HG03135 (cell line): ENCODE data around the gene TP53I11.

ENCODE experiments used
- ATAC-seq: cut with Tn5 transposase; IDR thresholded peaks from one replicate; pipeline ENCODE4 v1.9.1; 2021; ENCODE audit warnings: mild to moderate bottlenecking, moderate library complexity; ENCODE audit not compliant: unreplicated experiment

Gene TP53I11

GRCh38 chr11:44979543-44980399 is 29.1 kb upstream of the TP53I11 start:
- no peak for ATAC-seq

DNA sequence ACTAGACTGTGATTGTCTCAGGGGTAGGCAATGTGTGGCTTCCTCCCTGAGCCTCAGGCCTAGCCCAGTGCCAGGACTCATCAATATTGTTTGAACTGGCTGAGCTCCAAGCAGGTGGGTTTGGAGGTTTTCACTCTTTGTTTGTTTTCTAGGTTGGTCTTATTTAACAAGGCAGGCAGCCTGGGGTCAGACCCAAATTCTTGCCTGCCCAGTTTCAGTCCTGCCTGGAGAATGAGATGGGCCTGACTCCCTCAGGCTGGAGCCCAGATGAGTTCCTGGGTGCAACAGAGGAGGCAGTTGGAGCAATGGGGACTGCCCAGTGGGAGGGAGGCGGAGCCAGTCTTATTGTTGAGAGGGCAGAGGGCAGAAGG is 28.3 kb upstream of the TP53I11 start:
- no peak for ATAC-seq

- ATAC-seq = no peak
Measured at GRCh38 chr11:44978274-44978960, 27.7 kb upstream of the TP53I11 start.

DNA sequence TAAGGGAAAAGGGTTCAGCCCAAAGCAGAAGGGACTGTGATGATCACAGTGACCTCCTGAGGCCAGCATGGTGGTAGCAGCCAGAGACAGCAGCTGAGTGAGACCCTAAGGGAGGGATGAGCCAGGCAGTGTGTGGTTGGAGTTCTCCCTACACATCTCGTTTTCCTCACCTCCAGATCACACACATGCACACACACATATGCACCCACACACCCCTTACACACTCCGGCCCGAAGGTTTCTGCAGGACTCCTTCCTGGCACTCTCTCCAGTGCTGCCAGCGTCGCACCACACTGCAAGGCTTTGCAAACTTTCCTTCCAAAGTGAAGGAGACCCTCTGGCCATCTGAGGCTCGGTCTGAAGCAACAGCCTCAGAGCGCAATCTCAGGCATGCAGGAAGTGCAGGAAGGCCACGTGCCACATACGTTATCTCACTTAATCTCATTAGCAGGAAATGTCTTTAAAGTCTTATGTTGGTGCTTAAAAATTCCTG is 26.9 kb upstream of the TP53I11 start:
- ATAC-seq = no peak

DNA sequence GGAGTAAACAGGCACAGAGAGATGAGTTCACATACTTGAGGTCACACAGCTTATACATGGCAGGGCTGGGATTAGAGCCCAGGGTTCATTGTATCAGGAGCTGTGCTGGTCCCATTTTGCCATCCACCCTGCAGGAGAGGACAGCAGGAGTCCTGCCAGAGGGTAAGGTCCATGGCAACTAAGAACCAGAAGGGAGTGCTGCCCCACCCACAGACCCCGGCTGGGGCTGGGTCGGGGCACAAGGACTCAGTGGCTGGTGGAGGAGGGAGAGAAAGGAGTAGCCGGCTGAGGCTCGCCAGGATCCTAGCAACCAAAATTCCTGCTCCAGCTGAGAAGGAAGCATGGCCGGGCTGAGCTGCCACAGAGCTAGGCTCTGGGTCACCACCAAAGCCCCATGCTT is 25.9 kb upstream of the TP53I11 start:
- ATAC-seq = no peak

DNA sequence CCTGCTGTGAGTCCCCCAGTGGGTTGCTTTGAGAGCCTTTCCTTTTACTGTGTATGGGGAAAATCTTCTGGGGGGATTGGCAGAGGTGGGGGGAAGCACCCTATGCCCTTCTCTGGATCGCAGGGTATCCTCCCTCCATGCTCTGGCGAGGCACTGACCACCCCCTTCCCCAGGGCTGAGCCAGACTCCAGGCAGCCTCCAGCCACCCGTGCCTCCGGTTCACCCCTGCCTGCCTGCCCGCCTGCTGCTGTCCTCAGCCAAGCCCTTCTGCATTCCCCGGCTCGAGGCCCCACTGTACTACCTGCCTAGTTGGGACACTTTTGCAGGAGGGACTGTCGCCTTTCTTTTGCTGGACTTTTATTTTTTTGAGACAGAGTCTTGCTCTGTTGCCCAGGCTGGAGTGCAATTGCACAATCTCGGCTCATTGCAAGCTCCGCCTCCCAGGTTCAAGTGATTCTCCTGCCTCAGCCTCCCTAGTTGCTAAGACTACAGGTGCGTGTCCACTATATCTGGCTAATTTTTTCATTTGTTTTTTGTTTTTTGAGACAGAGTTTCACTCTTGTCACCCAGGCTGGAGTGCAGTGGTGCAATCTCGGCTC is 23.8 kb upstream of the TP53I11 start:
- ATAC-seq = no peak

GRCh38 chr11:44973632-44974401 is 23.1 kb upstream of the TP53I11 start:
- ATAC-seq = no peak

GRCh38 chr11:44972746-44973435 is 22.2 kb upstream of the TP53I11 start:
- ATAC-seq = no peak

GRCh38 chr11:44971185-44971584 is 20.5 kb upstream of the TP53I11 start:
- ATAC-seq = no peak

GRCh38 chr11:44970293-44970692 is 19.6 kb upstream of the TP53I11 start:
- ATAC-seq = no peak

DNA sequence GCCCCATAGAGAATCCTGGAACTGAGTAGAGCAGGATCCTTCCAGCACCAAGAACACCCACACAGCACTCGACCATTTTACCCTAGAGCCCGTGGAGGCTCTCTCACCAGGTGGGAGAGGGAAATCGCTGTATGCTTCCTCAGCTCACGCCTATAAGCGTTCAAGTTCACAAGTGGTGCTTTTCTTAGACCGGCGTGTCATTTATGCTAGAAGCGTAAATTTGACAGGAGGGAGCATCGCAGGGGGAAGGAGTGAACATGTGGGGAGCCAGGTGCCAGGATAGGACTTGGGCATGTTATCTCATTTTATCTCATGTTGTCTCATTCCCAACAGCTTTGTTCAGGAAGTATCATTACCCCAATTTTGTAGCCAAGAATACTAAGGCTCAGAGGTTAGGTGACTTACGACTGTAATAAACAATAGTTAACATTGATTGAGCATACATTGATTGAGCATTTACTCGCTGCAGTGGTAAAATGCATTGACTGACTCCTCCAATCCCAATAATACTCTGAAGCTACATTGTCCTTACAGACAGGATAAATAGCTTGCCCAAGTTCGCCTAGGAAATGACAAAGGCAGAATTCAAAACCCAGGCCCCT is 19.1 kb upstream of the TP53I11 start:
- ATAC-seq = no peak

GRCh38 chr11:44968510-44968909 is 17.8 kb upstream of the TP53I11 start:
- ATAC-seq = no peak

- no peak for ATAC-seq
Measured at GRCh38 chr11:44967930-44968496, 17.3 kb upstream of the TP53I11 start.

GRCh38 chr11:44966694-44967093 is 16.0 kb upstream of the TP53I11 start:
- no peak for ATAC-seq

DNA sequence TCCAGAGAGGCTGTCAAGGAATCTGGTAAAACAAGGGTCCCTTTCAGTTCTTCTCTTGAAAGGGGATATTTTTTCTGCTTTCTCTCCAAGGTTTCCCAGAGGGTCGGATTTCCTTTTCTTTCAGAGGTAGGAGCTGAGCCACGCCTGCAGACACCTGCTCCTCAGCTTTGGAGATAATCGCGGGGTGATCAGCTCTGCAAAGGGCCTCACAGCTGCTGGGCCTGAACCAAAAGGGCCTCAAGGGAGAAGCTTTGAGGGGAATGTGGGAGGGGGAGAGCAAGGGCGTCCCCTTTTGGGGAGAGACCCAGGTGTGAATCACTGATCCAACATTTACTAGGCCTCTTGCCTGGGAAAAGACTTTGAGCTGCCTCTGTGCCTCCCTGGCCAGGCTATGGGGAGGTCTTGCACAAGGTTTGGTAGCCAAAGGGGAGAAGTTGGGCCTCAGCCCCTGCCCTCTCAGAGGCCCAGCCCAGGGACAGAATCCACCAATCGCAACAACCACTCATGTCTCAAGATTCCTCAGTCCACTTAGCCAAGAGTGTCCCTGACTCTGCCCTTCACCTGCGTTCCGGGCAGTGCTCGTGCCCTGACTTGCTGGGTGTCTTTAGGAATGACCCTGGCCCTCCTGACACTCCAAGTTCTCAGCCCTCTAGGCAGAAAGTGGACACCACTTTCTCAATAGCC is 14.0 kb upstream of the TP53I11 start:
- no peak for ATAC-seq

- no peak for ATAC-seq
Measured at GRCh38 chr11:44963948-44964347, 13.3 kb upstream of the TP53I11 start.

GRCh38 chr11:44963136-44963535 is 12.5 kb upstream of the TP53I11 start:
- no peak for ATAC-seq

GRCh38 chr11:44962464-44962863 is 11.8 kb upstream of the TP53I11 start:
- no peak for ATAC-seq

- ATAC-seq = no peak
Measured at GRCh38 chr11:44960200-44960845, 9.6 kb upstream of the TP53I11 start.
